Panc1 (cell line): Measurements from ENCODE around the gene TBC1D24. TPM values are rescaled to one million over a fixed set of nuclear protein-coding genes. Genes with fewer than 3 reads are reported as not detected.

Experiments used
- ATAC-seq: fragments of 200-7000 bp; cut with Tn5 transposase; 2 replicates; pipeline ENCODE4 v1.9.1; 2020; ENCODE audit warnings: mild to moderate bottlenecking, moderate library complexity
- BruUV-seq: library from RNA; stranded (reverse); fragments of 400-500 nt; replicated peaks from 2 replicates; lab custom pipeline; 2021; lab: Mats Ljungman, UMichigan
- CTCF ChIA-PET: fragments of 300-600 bp; sonication (Branson Sonifier 250); formaldehyde crosslinking; loops from one replicate; lab custom pipeline; 2022; ENCODE audit warnings: antibody characterized with exemption; lab: Charles Lee
- POLR2A ChIA-PET: fragments of 300-600 bp; sonication (Branson Sonifier 250); formaldehyde crosslinking; loops from one replicate; lab custom pipeline; 2022; ENCODE audit warnings: antibody characterized with exemption; lab: Charles Lee
- DNase-seq: peaks from one replicate; pipeline ENCODE4 v3.0.0-alpha.2; 2010; ENCODE audit warnings: low read depth, low spot score
- H3K27ac ChIP-seq: 2 replicates; pipeline ENCODE4 v1.5.1; 2011; ENCODE audit warnings: mild to moderate bottlenecking, low read length, inconsistent platforms
- H3K27me3 ChIP-seq: fragments of 200-500 bp; sonication (Bioruptor generic); 2 replicates; pipeline ENCODE4 v1.6.0; 2014; ENCODE audit warnings: low read length, inconsistent platforms; ENCODE audit not compliant: control insufficient read depth, insufficient read depth
- H3K36me3 ChIP-seq: fragments of 200-500 bp; sonication (Bioruptor generic); 2 replicates; pipeline ENCODE4 v1.5.1; 2014; ENCODE audit warnings: inconsistent platforms, mild to moderate bottlenecking, low read length, moderate library complexity; ENCODE audit not compliant: control insufficient read depth, insufficient read depth
- H3K4me1 ChIP-seq: 2 replicates; pipeline ENCODE4 v1.5.1; 2011; ENCODE audit warnings: inconsistent platforms, mild to moderate bottlenecking, low read length, moderate library complexity; ENCODE audit not compliant: control insufficient read depth, insufficient read depth
- H3K4me3 ChIP-seq, 2 experiments: 2 replicates each; pipeline ENCODE4 v1.5.1; 2011 to 2012; ENCODE audit warnings: low read depth in 2 of 2, low read length in 2 of 2, mild to moderate bottlenecking in 2 of 2, inconsistent platforms in 1 of 2, moderate library complexity in 1 of 2
- H3K9me3 ChIP-seq: fragments of 200-500 bp; sonication (Bioruptor generic); 2 replicates; pipeline ENCODE4 v1.5.1; 2014; ENCODE audit warnings: low read depth, mild to moderate bottlenecking, inconsistent platforms, low read length, moderate library complexity; ENCODE audit not compliant: control insufficient read depth, insufficient read depth
- POLR2AphosphoS5 ChIP-seq: IDR thresholded peaks from 2 replicates; pipeline ENCODE4 v1.6.1; 2012; ENCODE audit warnings: mild to moderate bottlenecking, low read depth, low read length, moderate library complexity
- SIN3A ChIP-seq: IDR thresholded peaks from 2 replicates; pipeline ENCODE4 v1.6.1; 2012; ENCODE audit warnings: low read depth, mild to moderate bottlenecking, low read length, moderate library complexity, borderline replicate concordance; ENCODE audit not compliant: insufficient read depth
- TCF7L2 ChIP-seq: IDR thresholded peaks from 2 replicates; pipeline ENCODE4 v1.6.1; 2011; ENCODE audit warnings: mild to moderate bottlenecking, low read depth, low read length, inconsistent platforms
- in situ Hi-C: cut with HindIII; loops from 2 replicates; pipeline ENCODE4 v1.10.0; 2016; ENCODE audit warnings: low sequenced_read_pairs, low pct_unique_long_range_greater_than_20kb
- intact Hi-C: fragments of 100-400 bp; cut with micrococcal nuclease; formaldehyde crosslinking; loops from one replicate; pipeline ENCODE4 v1.10.0; 2022; ENCODE audit not compliant: unreplicated experiment
- total RNA-seq: library from RNA; stranded (reverse); gene quantifications from one replicate; pipeline ENCODE4 v1.2.1, GENCODE V29; 2021; ENCODE audit not compliant: unreplicated experiment
- TF ChIP-seq, protein P1 (sequence below), 2 experiments: IDR thresholded peaks; 2 replicates each; pipeline ENCODE4 v1.6.1; 2011 to 2012; ENCODE audit warnings: low read depth in 2 of 2, control low read depth in 1 of 2, low read length in 1 of 2, mild to moderate bottlenecking in 1 of 2, moderate library complexity in 1 of 2; ENCODE audit not compliant: insufficient read depth in 1 of 2
- TF ChIP-seq, protein P2 (sequence below): fragments of 450-650 bp; IDR thresholded peaks from 2 replicates; pipeline ENCODE4 v1.5.1; 2017; ENCODE audit warnings: mild to moderate bottlenecking

TBC1D24 gene
- total RNA-seq, 1 experiment from 2014 or later = 26.7 TPM

DNA sequence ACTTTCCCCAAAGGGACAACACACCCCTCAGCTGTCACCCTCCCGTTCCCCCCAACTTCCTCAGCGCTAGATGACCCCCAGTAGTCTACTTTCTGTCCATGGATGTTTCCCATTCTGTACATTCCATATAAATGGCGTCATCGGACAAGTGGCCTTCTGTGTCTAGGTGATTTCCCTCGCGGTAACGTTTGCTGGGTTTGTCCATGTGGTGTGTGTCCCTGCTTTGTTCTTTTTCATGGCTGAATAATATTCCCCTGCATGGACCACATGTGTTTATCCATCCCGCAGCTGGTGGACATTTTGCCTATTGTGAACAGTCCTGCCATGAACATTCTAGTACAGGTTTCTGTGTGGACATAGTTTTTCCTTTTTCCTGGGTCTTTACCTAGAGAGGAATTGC lies 22.3 kb upstream of the TBC1D24 start:
- peaks cover 6% of the 10 kb centered on the region for H3K36me3 ChIP-seq
- no peak overlapping the region for H3K4me3 ChIP-seq
- DNase-seq = no peak
- ATAC-seq = no peak
- BruUV-seq = no TSS peak
- TF ChIP-seq SIN3A (no peak), TCF7L2 (no peak), POLR2AphosphoS5 (no peak)
- TF ChIP-seq, protein P1, sequence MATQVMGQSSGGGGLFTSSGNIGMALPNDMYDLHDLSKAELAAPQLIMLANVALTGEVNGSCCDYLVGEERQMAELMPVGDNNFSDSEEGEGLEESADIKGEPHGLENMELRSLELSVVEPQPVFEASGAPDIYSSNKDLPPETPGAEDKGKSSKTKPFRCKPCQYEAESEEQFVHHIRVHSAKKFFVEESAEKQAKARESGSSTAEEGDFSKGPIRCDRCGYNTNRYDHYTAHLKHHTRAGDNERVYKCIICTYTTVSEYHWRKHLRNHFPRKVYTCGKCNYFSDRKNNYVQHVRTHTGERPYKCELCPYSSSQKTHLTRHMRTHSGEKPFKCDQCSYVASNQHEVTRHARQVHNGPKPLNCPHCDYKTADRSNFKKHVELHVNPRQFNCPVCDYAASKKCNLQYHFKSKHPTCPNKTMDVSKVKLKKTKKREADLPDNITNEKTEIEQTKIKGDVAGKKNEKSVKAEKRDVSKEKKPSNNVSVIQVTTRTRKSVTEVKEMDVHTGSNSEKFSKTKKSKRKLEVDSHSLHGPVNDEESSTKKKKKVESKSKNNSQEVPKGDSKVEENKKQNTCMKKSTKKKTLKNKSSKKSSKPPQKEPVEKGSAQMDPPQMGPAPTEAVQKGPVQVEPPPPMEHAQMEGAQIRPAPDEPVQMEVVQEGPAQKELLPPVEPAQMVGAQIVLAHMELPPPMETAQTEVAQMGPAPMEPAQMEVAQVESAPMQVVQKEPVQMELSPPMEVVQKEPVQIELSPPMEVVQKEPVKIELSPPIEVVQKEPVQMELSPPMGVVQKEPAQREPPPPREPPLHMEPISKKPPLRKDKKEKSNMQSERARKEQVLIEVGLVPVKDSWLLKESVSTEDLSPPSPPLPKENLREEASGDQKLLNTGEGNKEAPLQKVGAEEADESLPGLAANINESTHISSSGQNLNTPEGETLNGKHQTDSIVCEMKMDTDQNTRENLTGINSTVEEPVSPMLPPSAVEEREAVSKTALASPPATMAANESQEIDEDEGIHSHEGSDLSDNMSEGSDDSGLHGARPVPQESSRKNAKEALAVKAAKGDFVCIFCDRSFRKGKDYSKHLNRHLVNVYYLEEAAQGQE (IDR thresholded peaks at IDR 0.05; ENCODE audit: insufficient read depth in 1 of 2, low read depth in 2 of 2, low read length in 1 of 2) = no peak
- TF ChIP-seq, protein P2, sequence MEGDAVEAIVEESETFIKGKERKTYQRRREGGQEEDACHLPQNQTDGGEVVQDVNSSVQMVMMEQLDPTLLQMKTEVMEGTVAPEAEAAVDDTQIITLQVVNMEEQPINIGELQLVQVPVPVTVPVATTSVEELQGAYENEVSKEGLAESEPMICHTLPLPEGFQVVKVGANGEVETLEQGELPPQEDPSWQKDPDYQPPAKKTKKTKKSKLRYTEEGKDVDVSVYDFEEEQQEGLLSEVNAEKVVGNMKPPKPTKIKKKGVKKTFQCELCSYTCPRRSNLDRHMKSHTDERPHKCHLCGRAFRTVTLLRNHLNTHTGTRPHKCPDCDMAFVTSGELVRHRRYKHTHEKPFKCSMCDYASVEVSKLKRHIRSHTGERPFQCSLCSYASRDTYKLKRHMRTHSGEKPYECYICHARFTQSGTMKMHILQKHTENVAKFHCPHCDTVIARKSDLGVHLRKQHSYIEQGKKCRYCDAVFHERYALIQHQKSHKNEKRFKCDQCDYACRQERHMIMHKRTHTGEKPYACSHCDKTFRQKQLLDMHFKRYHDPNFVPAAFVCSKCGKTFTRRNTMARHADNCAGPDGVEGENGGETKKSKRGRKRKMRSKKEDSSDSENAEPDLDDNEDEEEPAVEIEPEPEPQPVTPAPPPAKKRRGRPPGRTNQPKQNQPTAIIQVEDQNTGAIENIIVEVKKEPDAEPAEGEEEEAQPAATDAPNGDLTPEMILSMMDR = no peak
- ChIA-PET CTCF (no interaction called here), POLR2A (no interaction called here)
- no peaks in the 10 kb centered on the region for H3K9me3 ChIP-seq
- no peaks in the 10 kb centered on the region for H3K4me1 ChIP-seq
- intact Hi-C loops (no loop called here), in situ Hi-C loops (no loop called here)
- no peaks in the 10 kb centered on the region for H3K27me3 ChIP-seq
- no peak overlapping the region for H3K27ac ChIP-seq

GRCh38 chr16:2455081-2455845 lies 19.7 kb upstream of the TBC1D24 start:
- ChIA-PET CTCF (no interaction called here), POLR2A (interaction anchor here (0.6 kb wide), 1 partner anchor 11 kb away, joined by 4 read pairs; no protein-coding TSS in a partner anchor)
- no peak overlapping the region for H3K4me3 ChIP-seq
- H3K27me3 ChIP-seq = no peaks in the 10 kb centered on the region
- no peaks in the 10 kb centered on the region for H3K9me3 ChIP-seq
- TF ChIP-seq SIN3A (no peak), POLR2AphosphoS5 (0 out of 2 replicates have a peak, but pooled peaks have one; percentile 8)
- TF ChIP-seq, protein P2 = no peak
- ATAC-seq (no peak), DNase-seq (no peak)
- no TSS peak for BruUV-seq
- peaks cover 7% of the 10 kb centered on the region; the same call in 1 of the 2 replicates for H3K4me1 ChIP-seq
- intact Hi-C loops (no loop called here), in situ Hi-C loops (no loop called here)
- peaks cover 3% of the 10 kb centered on the region for H3K36me3 ChIP-seq
- no peak overlapping the region for H3K27ac ChIP-seq
